Stimulated activated naive CD8-positive, alpha-beta T cell treated with anti-CD3 and anti-CD28 coated beads, Interleukin-15, amount 100 ng/mL, for 72 hours (primary cell): Measurements from ENCODE around the gene HSD17B8.

Experiments
- ATAC-seq: fragments of 150-1000 bp; cut with Tn5 transposase; 2 replicates; pipeline ENCODE4 v1.10.0; 2021; ENCODE audit warnings: mild to moderate bottlenecking, moderate library complexity
- DNase-seq, 2 donors: peaks; one replicate each; pipeline ENCODE4 v3.0.0; 2021 to 2022
- H3K27ac Mint-ChIP-seq, 2 donors: one replicate each; pipeline ENCODE4 v1.8.0; 2022; ENCODE audit warnings: mild to moderate bottlenecking in 2 of 2, mixed read lengths in 2 of 2, moderate library complexity in 2 of 2
- H3K27me3 Mint-ChIP-seq: one replicate; pipeline ENCODE4 v1.8.0; 2022; ENCODE audit warnings: mixed read lengths
- H3K4me1 Mint-ChIP-seq: one replicate; pipeline ENCODE4 v1.8.0; 2022; ENCODE audit warnings: mild to moderate bottlenecking, mixed read lengths
- H3K4me3 Mint-ChIP-seq, 2 donors: one replicate each; pipeline ENCODE4 v1.8.0; 2022; ENCODE audit warnings: mild to moderate bottlenecking in 2 of 2, mixed read lengths in 2 of 2, moderate library complexity in 1 of 2
- H3K9me3 Mint-ChIP-seq, 2 donors: one replicate each; pipeline ENCODE4 v1.8.0; 2022; ENCODE audit warnings: mixed read lengths in 2 of 2

The HSD17B8 gene

GRCh38 chr6:33204415-33205190 lies at the start of gene HSD17B8:
TSS of gene HSD17B8 (plus strand) at chr6:33204655. CDS start at chr6:33204669, 14 bp downstream.
- peak; percentile 86 to 90 for DNase-seq
- peak; percentile 59 for ATAC-seq
- no peaks in the 10 kb centered on the region for H3K9me3 Mint-ChIP-seq
- peak within 1 kb of the TSS; percentile 87 to 90 for H3K4me3 Mint-ChIP-seq
- peaks cover 81% of the 10 kb centered on the region for H3K4me1 Mint-ChIP-seq
- H3K27ac Mint-ChIP-seq, result peak within 1 kb of the TSS; percentile 95
- no peaks in the 10 kb centered on the region for H3K27me3 Mint-ChIP-seq

GRCh38 chr6:33156561-33156960 lies 47.9 kb upstream of the HSD17B8 start:
- peaks cover 8% of the 10 kb centered on the region for H3K4me1 Mint-ChIP-seq
- H3K27me3 Mint-ChIP-seq, result no peaks in the 10 kb centered on the region
- no peak for DNase-seq
- H3K9me3 Mint-ChIP-seq, result peaks cover 5 to 11% of the 10 kb centered on the region in 2 donors
- ATAC-seq, result no peak
- H3K27ac Mint-ChIP-seq, result no peak overlapping the region
- no peak overlapping the region for H3K4me3 Mint-ChIP-seq

- ATAC-seq, result no peak
- no peaks in the 10 kb centered on the region for H3K27me3 Mint-ChIP-seq
- H3K4me3 Mint-ChIP-seq, result no peak overlapping the region
- no peak for DNase-seq
- H3K9me3 Mint-ChIP-seq, result peaks cover 1 to 7% of the 10 kb centered on the region in 2 donors
- H3K4me1 Mint-ChIP-seq, result peaks cover 12% of the 10 kb centered on the region
- H3K27ac Mint-ChIP-seq, result no peak overlapping the region
Observed at GRCh38 chr6:33156964-33157363, 47.5 kb upstream of the HSD17B8 start.

- Mint-ChIP-seq H3K4me1 (peaks cover 21% of the 10 kb centered on the region), H3K9me3 (no peaks in the 10 kb centered on the region), H3K27ac (no peak overlapping the region), H3K4me3 (no peak overlapping the region), H3K27me3 (peaks cover 7% of the 10 kb centered on the region)
- no peak for DNase-seq
- ATAC-seq, result no peak
Observed at GRCh38 chr6:33160096-33160495, 44.4 kb upstream of the HSD17B8 start.

- H3K27me3 Mint-ChIP-seq, result peaks cover 7% of the 10 kb centered on the region
- H3K9me3 Mint-ChIP-seq, result no peaks in the 10 kb centered on the region
- DNase-seq (no peak), ATAC-seq (no peak)
- peak overlapping the region in 1 of 2 donors; percentile 93 for H3K27ac Mint-ChIP-seq
- peak overlapping the region; percentile 89 to 93 for H3K4me3 Mint-ChIP-seq
- H3K4me1 Mint-ChIP-seq, result peaks cover 21% of the 10 kb centered on the region
Observed at GRCh38 chr6:33160728-33161344, 43.6 kb upstream of the HSD17B8 start.

GRCh38 chr6:33161354-33162331 lies 42.8 kb upstream of the HSD17B8 start:
- Mint-ChIP-seq H3K9me3 (no peaks in the 10 kb centered on the region), H3K27ac (peak overlapping the region; percentile 93 to 95), H3K4me1 (peaks cover 21% of the 10 kb centered on the region), H3K27me3 (peaks cover 7% of the 10 kb centered on the region), H3K4me3 (peak overlapping the region; percentile 89 to 93)
- DNase-seq, result peak; percentile 86 to 87
- peak; percentile 93 for ATAC-seq

- DNase-seq (no peak), ATAC-seq (no peak)
- H3K27ac Mint-ChIP-seq, result no peak overlapping the region
- peaks cover 7% of the 10 kb centered on the region for H3K27me3 Mint-ChIP-seq
- no peaks in the 10 kb centered on the region for H3K9me3 Mint-ChIP-seq
- no peak overlapping the region for H3K4me3 Mint-ChIP-seq
- peaks cover 21% of the 10 kb centered on the region for H3K4me1 Mint-ChIP-seq
Observed at GRCh38 chr6:33163540-33163939, 40.9 kb upstream of the HSD17B8 start.

- Mint-ChIP-seq H3K4me1 (peaks cover 21% of the 10 kb centered on the region), H3K27ac (peak overlapping the region; percentile 36 to 56), H3K4me3 (no peak overlapping the region), H3K9me3 (no peaks in the 10 kb centered on the region), H3K27me3 (peaks cover 7% of the 10 kb centered on the region)
- DNase-seq (no peak), ATAC-seq (no peak)
Observed at GRCh38 chr6:33164176-33164575, 40.3 kb upstream of the HSD17B8 start.

GRCh38 chr6:33164665-33165373 lies 39.6 kb upstream of the HSD17B8 start:
- no peak overlapping the region for H3K27ac Mint-ChIP-seq
- no peak for ATAC-seq
- H3K9me3 Mint-ChIP-seq, result no peaks in the 10 kb centered on the region
- H3K4me3 Mint-ChIP-seq, result no peak overlapping the region
- no peak for DNase-seq
- H3K4me1 Mint-ChIP-seq, result peaks cover 21% of the 10 kb centered on the region
- H3K27me3 Mint-ChIP-seq, result peaks cover 7% of the 10 kb centered on the region

- H3K9me3 Mint-ChIP-seq, result no peaks in the 10 kb centered on the region
- DNase-seq, result no peak
- H3K27me3 Mint-ChIP-seq, result peaks cover 7% of the 10 kb centered on the region
- peaks cover 21% of the 10 kb centered on the region for H3K4me1 Mint-ChIP-seq
- no peak overlapping the region for H3K4me3 Mint-ChIP-seq
- no peak overlapping the region for H3K27ac Mint-ChIP-seq
- ATAC-seq, result no peak
Observed at GRCh38 chr6:33165581-33166258, 38.7 kb upstream of the HSD17B8 start.

GRCh38 chr6:33166363-33166762 lies 38.1 kb upstream of the HSD17B8 start:
- Mint-ChIP-seq H3K9me3 (no peaks in the 10 kb centered on the region), H3K27ac (no peak overlapping the region), H3K4me3 (no peak overlapping the region), H3K4me1 (peaks cover 15% of the 10 kb centered on the region), H3K27me3 (peaks cover 7% of the 10 kb centered on the region)
- ATAC-seq, result no peak
- no peak for DNase-seq

- no peak overlapping the region for H3K27ac Mint-ChIP-seq
- H3K9me3 Mint-ChIP-seq, result no peaks in the 10 kb centered on the region
- ATAC-seq, result no peak
- no peak for DNase-seq
- H3K4me3 Mint-ChIP-seq, result no peak overlapping the region
- peaks cover 11% of the 10 kb centered on the region for H3K4me1 Mint-ChIP-seq
- H3K27me3 Mint-ChIP-seq, result peaks cover 7% of the 10 kb centered on the region
Observed at GRCh38 chr6:33166811-33167210, 37.6 kb upstream of the HSD17B8 start.

GRCh38 chr6:33167374-33168283 lies 36.8 kb upstream of the HSD17B8 start:
- Mint-ChIP-seq H3K4me3 (no peak overlapping the region), H3K27me3 (peaks cover 7% of the 10 kb centered on the region), H3K27ac (no peak overlapping the region), H3K4me1 (peaks cover 4% of the 10 kb centered on the region), H3K9me3 (no peaks in the 10 kb centered on the region)
- DNase-seq (no peak), ATAC-seq (no peak)

- no peak overlapping the region for H3K27ac Mint-ChIP-seq
- H3K9me3 Mint-ChIP-seq, result no peaks in the 10 kb centered on the region
- peaks cover 7% of the 10 kb centered on the region for H3K27me3 Mint-ChIP-seq
- no peak for ATAC-seq
- no peak for DNase-seq
- H3K4me1 Mint-ChIP-seq, result peaks cover 4% of the 10 kb centered on the region
- H3K4me3 Mint-ChIP-seq, result no peak overlapping the region
Observed at GRCh38 chr6:33168284-33168601, 36.2 kb upstream of the HSD17B8 start.
